PC-3 (cell line): ENCODE data around the gene EXOC4. TPM values are rescaled to one million over a fixed set of nuclear protein-coding genes. Genes with fewer than 3 reads are reported as not detected.

ENCODE experiments used
- ATAC-seq: fragments of 200-7000 bp; cut with Tn5 transposase; 2 replicates; pipeline ENCODE4 v1.9.1; 2020; ENCODE audit warnings: mild to moderate bottlenecking, moderate library complexity
- BruUV-seq: library from RNA; stranded (reverse); fragments of 400-500 nt; replicated peaks from 2 replicates; lab custom pipeline; 2021; lab: Mats Ljungman, UMichigan
- CTCF ChIA-PET: fragments of 300-600 bp; sonication (Branson Sonifier 250); formaldehyde crosslinking; loops from one replicate; lab custom pipeline; 2022; ENCODE audit warnings: antibody characterized with exemption; lab: Charles Lee
- POLR2A ChIA-PET: fragments of 300-600 bp; sonication (Branson Sonifier 250); formaldehyde crosslinking; loops from one replicate; lab custom pipeline; 2022; ENCODE audit warnings: antibody characterized with exemption; ENCODE audit not compliant: unreplicated experiment; lab: Charles Lee
- DNase-seq: peaks from one replicate; pipeline ENCODE4 v3.0.0-alpha.2; 2015
- H2AFZ ChIP-seq: fragments of 300-600 bp; sonication (generic); 2 replicates; pipeline ENCODE4 v1.6.0; 2016; ENCODE audit warnings: antibody characterized with exemption, low read length
- H3F3A ChIP-seq: fragments of 300-600 bp; sonication (generic); one replicate; pipeline ENCODE4 v1.6.0; 2017; ENCODE audit warnings: antibody characterized with exemption, low read length, control low read depth, mild to moderate bottlenecking; ENCODE audit not compliant: unreplicated experiment
- H3K27ac ChIP-seq: fragments of 300-600 bp; sonication (generic); 2 replicates; pipeline ENCODE4 v1.5.1; 2016; ENCODE audit warnings: mild to moderate bottlenecking, low read length
- H3K27me3 ChIP-seq: fragments of 300-600 bp; sonication (generic); 2 replicates; pipeline ENCODE4 v1.6.1; 2016; ENCODE audit warnings: low read length, mixed read lengths
- H3K36me3 ChIP-seq: fragments of 300-600 bp; sonication (generic); 2 replicates; pipeline ENCODE4 v1.6.1; 2016; ENCODE audit warnings: low read depth, mixed run types, low read length, mixed read lengths
- H3K4me1 ChIP-seq: fragments of 300-600 bp; sonication (generic); 2 replicates; pipeline ENCODE4 v1.5.1; 2016; ENCODE audit warnings: low read length; ENCODE audit not compliant: insufficient read depth
- H3K4me2 ChIP-seq: fragments of 300-600 bp; sonication (generic); 2 replicates; pipeline ENCODE4 v1.6.0; 2016; ENCODE audit warnings: low read length
- H3K4me3 ChIP-seq: fragments of 300-600 bp; sonication (generic); 2 replicates; pipeline ENCODE4 v1.5.1; 2016; ENCODE audit warnings: mild to moderate bottlenecking, low read length, mixed read lengths
- H3K79me2 ChIP-seq: fragments of 300-600 bp; sonication (generic); 2 replicates; pipeline ENCODE4 v1.6.1; 2017; ENCODE audit warnings: low read length, mixed read lengths
- H3K9ac ChIP-seq: fragments of 300-600 bp; sonication (generic); 2 replicates; pipeline ENCODE4 v1.6.0; 2016; ENCODE audit warnings: mild to moderate bottlenecking, low read length
- H3K9me2 ChIP-seq: fragments of 300-600 bp; sonication (generic); replicated peaks from 2 replicates; pipeline ENCODE4 v1.6.1; 2016; ENCODE audit warnings: mixed run types, low read length, mixed read lengths
- H3K9me3 ChIP-seq: fragments of 300-600 bp; sonication (generic); 2 replicates; pipeline ENCODE4 v1.6.1; 2016; ENCODE audit warnings: low read length, mixed read lengths
- H4K20me1 ChIP-seq: fragments of 300-600 bp; sonication (generic); 2 replicates; pipeline ENCODE4 v1.6.1; 2016; ENCODE audit warnings: low read length, mixed read lengths
- EZH2 ChIP-seq: fragments of 300-600 bp; sonication (generic); IDR thresholded peaks from one replicate; pipeline ENCODE4 v1.6.1; 2017; ENCODE audit warnings: antibody characterized with exemption, mild to moderate bottlenecking, low read length; ENCODE audit not compliant: unreplicated experiment
- EZH2phosphoT487 ChIP-seq: fragments of 300-600 bp; sonication (generic); IDR thresholded peaks from 2 replicates; pipeline ENCODE4 v1.6.1; 2018; ENCODE audit warnings: mild to moderate bottlenecking, antibody characterized with exemption, low read length, borderline replicate concordance
- intact Hi-C: fragments of 100-400 bp; cut with micrococcal nuclease; formaldehyde crosslinking; loops from 2 replicates; pipeline ENCODE4 v1.9.0; 2023
- total RNA-seq: library from RNA; depleted of rRNA; stranded (reverse); fragments of >200 nt; gene quantifications from 2 replicates; pipeline ENCODE4 v1.2.3, GENCODE V29; 2014
- TF ChIP-seq, protein P1 (sequence below): fragments of 300-600 bp; sonication (generic); conservative IDR thresholded peaks from 2 replicates; pipeline ENCODE4 v1.5.1; 2017; ENCODE audit warnings: antibody characterized with exemption, low read depth, mild to moderate bottlenecking, low read length

EXOC4 gene
- total RNA-seq, 1 experiment from 2014 or later: 43.5 TPM

DNA sequence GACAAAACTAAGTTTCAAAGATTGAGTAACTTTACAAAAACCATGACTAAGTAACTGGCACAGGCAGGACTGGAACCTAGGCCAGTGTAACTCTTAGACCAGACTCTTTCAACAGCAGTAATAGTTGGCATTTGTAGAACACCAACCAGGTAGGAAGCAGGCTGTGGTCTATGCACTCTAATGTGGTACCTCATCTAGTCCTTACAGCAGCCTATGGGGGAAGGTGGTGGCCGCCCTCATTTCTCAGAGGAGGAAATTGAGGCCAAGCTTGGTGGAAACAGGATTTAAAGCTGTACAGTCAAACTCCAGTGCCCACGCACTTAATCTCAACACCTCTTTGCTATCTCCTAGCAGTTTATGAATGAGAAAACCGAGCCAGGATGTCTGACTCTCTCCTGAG lies 708.8 kb downstream of the EXOC4 start:
- ATAC-seq (no peak), DNase-seq (no peak)
- Histone ChIP-seq H3K27me3 (no peaks in the 10 kb centered on the region), H3K9me3 (no peaks in the 10 kb centered on the region), H3K36me3 (no peaks in the 10 kb centered on the region), H3F3A (no peaks in the 10 kb centered on the region), H3K9me2 (no peaks in the 10 kb centered on the region), H3K4me1 (no peaks in the 10 kb centered on the region), H4K20me1 (no peaks in the 10 kb centered on the region), H3K79me2 (no peaks in the 10 kb centered on the region), H3K4me2 (no peak overlapping the region), H2AFZ (no peak overlapping the region), H3K27ac (no peak overlapping the region), H3K4me3 (no peak overlapping the region), H3K9ac (no peak overlapping the region)
- TF ChIP-seq EZH2phosphoT487 (no peak), EZH2 (no peak)
- TF ChIP-seq, protein P1, sequence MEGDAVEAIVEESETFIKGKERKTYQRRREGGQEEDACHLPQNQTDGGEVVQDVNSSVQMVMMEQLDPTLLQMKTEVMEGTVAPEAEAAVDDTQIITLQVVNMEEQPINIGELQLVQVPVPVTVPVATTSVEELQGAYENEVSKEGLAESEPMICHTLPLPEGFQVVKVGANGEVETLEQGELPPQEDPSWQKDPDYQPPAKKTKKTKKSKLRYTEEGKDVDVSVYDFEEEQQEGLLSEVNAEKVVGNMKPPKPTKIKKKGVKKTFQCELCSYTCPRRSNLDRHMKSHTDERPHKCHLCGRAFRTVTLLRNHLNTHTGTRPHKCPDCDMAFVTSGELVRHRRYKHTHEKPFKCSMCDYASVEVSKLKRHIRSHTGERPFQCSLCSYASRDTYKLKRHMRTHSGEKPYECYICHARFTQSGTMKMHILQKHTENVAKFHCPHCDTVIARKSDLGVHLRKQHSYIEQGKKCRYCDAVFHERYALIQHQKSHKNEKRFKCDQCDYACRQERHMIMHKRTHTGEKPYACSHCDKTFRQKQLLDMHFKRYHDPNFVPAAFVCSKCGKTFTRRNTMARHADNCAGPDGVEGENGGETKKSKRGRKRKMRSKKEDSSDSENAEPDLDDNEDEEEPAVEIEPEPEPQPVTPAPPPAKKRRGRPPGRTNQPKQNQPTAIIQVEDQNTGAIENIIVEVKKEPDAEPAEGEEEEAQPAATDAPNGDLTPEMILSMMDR: no peak
- ChIA-PET POLR2A (no interaction called here), CTCF (no interaction called here)
- no TSS peak for BruUV-seq
- intact Hi-C loops: no loop called here

GRCh38 chr7:133962646-133963045 lies 709.8 kb downstream of the EXOC4 start:
- no peak overlapping the region for H3K4me3 ChIP-seq
- no peak overlapping the region for H3K4me2 ChIP-seq
- BruUV-seq: no TSS peak
- no peak for TF ChIP-seq EZH2phosphoT487
- TF ChIP-seq, protein P1: no peak
- no peak for TF ChIP-seq EZH2
- no peak overlapping the region for H3K9ac ChIP-seq
- no peaks in the 10 kb centered on the region for H3K9me3 ChIP-seq
- H3K27ac ChIP-seq: no peak overlapping the region
- no peaks in the 10 kb centered on the region for H3F3A ChIP-seq
- intact Hi-C loops: no loop called here
- no peak for ATAC-seq
- no peaks in the 10 kb centered on the region for H4K20me1 ChIP-seq
- H3K4me1 ChIP-seq: no peaks in the 10 kb centered on the region
- no peaks in the 10 kb centered on the region for H3K79me2 ChIP-seq
- no peak overlapping the region for H2AFZ ChIP-seq
- no peaks in the 10 kb centered on the region for H3K27me3 ChIP-seq
- POLR2A ChIA-PET: no interaction called here
- DNase-seq: no peak
- H3K36me3 ChIP-seq: no peaks in the 10 kb centered on the region
- H3K9me2 ChIP-seq: no peaks in the 10 kb centered on the region
- CTCF ChIA-PET: no interaction called here

DNA sequence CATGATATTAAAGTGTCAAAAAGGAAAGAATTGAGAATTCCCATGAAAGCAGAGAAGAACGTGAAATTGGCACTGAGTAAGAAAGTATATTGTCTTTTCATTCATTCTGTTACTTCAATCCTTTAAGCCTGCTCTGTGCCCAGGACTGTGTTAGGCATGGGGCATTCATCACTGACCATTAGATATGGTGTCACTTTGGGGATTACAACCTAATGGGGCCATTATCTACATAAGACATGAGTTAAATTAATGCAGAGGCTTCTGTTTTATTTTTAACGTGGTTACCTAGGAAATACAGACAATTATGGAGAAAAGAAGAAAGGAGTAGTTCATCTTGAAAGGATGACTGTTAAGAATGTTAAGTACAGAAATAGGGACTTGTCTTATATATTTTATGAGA lies 710.8 kb downstream of the EXOC4 start:
- Histone ChIP-seq H3K9me3 (no peaks in the 10 kb centered on the region), H4K20me1 (no peaks in the 10 kb centered on the region), H3K27me3 (no peaks in the 10 kb centered on the region), H3K4me2 (no peak overlapping the region), H3K27ac (no peak overlapping the region), H3K4me3 (no peak overlapping the region), H2AFZ (no peak overlapping the region), H3K9me2 (no peaks in the 10 kb centered on the region), H3K36me3 (no peaks in the 10 kb centered on the region), H3K4me1 (no peaks in the 10 kb centered on the region), H3F3A (no peaks in the 10 kb centered on the region), H3K79me2 (no peaks in the 10 kb centered on the region), H3K9ac (no peak overlapping the region)
- DNase-seq: no peak
- TF ChIP-seq, protein P1: no peak
- TF ChIP-seq EZH2 (no peak), EZH2phosphoT487 (no peak)
- POLR2A ChIA-PET: no interaction called here
- no peak for ATAC-seq
- CTCF ChIA-PET: no interaction called here
- no TSS peak for BruUV-seq
- intact Hi-C loops: no loop called here
